GM12878 (cell line): ENCODE data around the gene MMP24. TPM values are rescaled to one million over a fixed set of nuclear protein-coding genes. Genes with fewer than 3 reads are reported as not detected.

Experiments used
- ATAC-seq: fragments of 200-7000 bp; cut with Tn5 transposase; 3 replicates; pipeline ENCODE4 v1.9.1; 2020; ENCODE audit warnings: mild to moderate bottlenecking, moderate library complexity
- BruUV-seq: library from RNA; stranded (reverse); fragments of 400-500 nt; replicated peaks from 2 replicates; lab custom pipeline; 2021; lab: Mats Ljungman, UMichigan
- CTCF ChIA-PET: fragments of 300-600 bp; sonication (Branson Sonifier 250); formaldehyde crosslinking; extraction: SDS; loops from one replicate; lab custom pipeline; 2021; ENCODE audit warnings: inconsistent platforms; lab: Yijun Ruan, JAX
- POLR2A ChIA-PET: fragments of 350-600 bp; formaldehyde crosslinking; extraction: SDS; loops from one replicate; lab custom pipeline; 2021; ENCODE audit warnings: inconsistent platforms; lab: Charles Lee
- RAD21 ChIA-PET: fragments of 300-600 bp; sonication (Branson Sonifier 250); formaldehyde crosslinking; loops from one replicate; lab custom pipeline; 2023; ENCODE audit warnings: antibody characterized with exemption; ENCODE audit not compliant: unreplicated experiment; lab: Charles Lee
- SMC1A ChIA-PET: fragments of 300-600 bp; sonication (Branson Sonifier 250); formaldehyde crosslinking; loops from one replicate; lab custom pipeline; 2023; ENCODE audit not compliant: unreplicated experiment, uncharacterized antibody; lab: Charles Lee
- DNase-seq: peaks from one replicate; pipeline ENCODE4 v3.0.0-alpha.2; 2011; ENCODE audit warnings: low read depth, low spot score
- FAIRE-seq: peaks from 3 replicates; lab custom pipeline; 2011; peaks lifted over from hg19 to GRCh38; lab: Jason Lieb, UNC
- H2AFZ ChIP-seq: 2 replicates; pipeline ENCODE4 v1.6.0; 2011; ENCODE audit warnings: low read depth, low read length, control low read depth; ENCODE audit not compliant: control insufficient read depth
- H3K27ac ChIP-seq: 2 replicates; pipeline ENCODE4 v1.5.1; 2011; ENCODE audit warnings: control low read depth; ENCODE audit not compliant: control insufficient read depth, insufficient read depth
- H3K27me3 ChIP-seq, 2 experiments: replicated peaks in 1 of 2; 2 replicates each; pipeline versions ENCODE4 v1.6.0 to v1.6.1; 2011; ENCODE audit warnings: low read length in 1 of 2; ENCODE audit not compliant: control insufficient read depth in 2 of 2, insufficient read depth in 2 of 2
- H3K36me3 ChIP-seq, 2 experiments: 2 replicates each; pipeline ENCODE4 v1.5.1; 2011; ENCODE audit warnings: low read length in 1 of 2; ENCODE audit not compliant: control insufficient read depth in 2 of 2, insufficient read depth in 2 of 2
- H3K4me1 ChIP-seq: 2 replicates; pipeline ENCODE4 v1.6.1; 2011; ENCODE audit warnings: mild to moderate bottlenecking, low read length, moderate library complexity, mixed read lengths; ENCODE audit not compliant: control insufficient read depth, insufficient read depth
- H3K4me2 ChIP-seq: 2 replicates; pipeline ENCODE4 v1.6.0; 2011; ENCODE audit warnings: control low read depth; ENCODE audit not compliant: control insufficient read depth, insufficient read depth
- H3K4me3 ChIP-seq: fragments of 200-600 bp; sonication (generic); 2 replicates; pipeline ENCODE4 v1.5.1; 2016
- H3K79me2 ChIP-seq: 2 replicates; pipeline ENCODE4 v1.6.0; 2011; ENCODE audit warnings: low read length; ENCODE audit not compliant: control insufficient read depth, insufficient read depth
- H3K9ac ChIP-seq: 2 replicates; pipeline ENCODE4 v1.8.0; 2011; ENCODE audit warnings: low read length, control low read depth, mixed read lengths; ENCODE audit not compliant: control insufficient read depth, insufficient read depth
- H3K9me3 ChIP-seq: replicated peaks from 3 replicates; pipeline ENCODE4 v1.5.1; 2011; ENCODE audit warnings: mild to moderate bottlenecking, low read length; ENCODE audit not compliant: control insufficient read depth, insufficient read depth
- H4K20me1 ChIP-seq: 2 replicates; pipeline ENCODE4 v1.6.0; 2011; ENCODE audit not compliant: control insufficient read depth, insufficient read depth
- CBX5 ChIP-seq: sonication (generic); IDR thresholded peaks from 2 replicates; pipeline ENCODE4 v1.6.1; 2016; ENCODE audit warnings: low read depth, moderate library complexity, mild to moderate bottlenecking, inconsistent platforms
- CEBPZ ChIP-seq: fragments of 150-350 bp; IDR thresholded peaks from 2 replicates; pipeline ENCODE4 v1.6.1; 2016; ENCODE audit warnings: low read depth, low read length
- CHD4 ChIP-seq: fragments of 200-600 bp; sonication (generic); IDR thresholded peaks from 2 replicates; pipeline ENCODE4 v1.6.1; 2016; ENCODE audit warnings: mild to moderate bottlenecking
- ELK1 ChIP-seq: IDR thresholded peaks from 2 replicates; pipeline ENCODE4 v1.6.1; 2012; ENCODE audit warnings: low read depth, low read length, improper control_type of control experiment
- HDGF ChIP-seq: fragments of 450-650 bp; IDR thresholded peaks from 2 replicates; pipeline ENCODE4 v1.6.1; 2016; ENCODE audit warnings: antibody characterized with exemption
- MEF2A ChIP-seq: IDR thresholded peaks from 2 replicates; pipeline ENCODE4 v1.6.1; 2011; ENCODE audit warnings: low read depth, mild to moderate bottlenecking, low read length, moderate library complexity; ENCODE audit not compliant: insufficient read depth
- MEF2B ChIP-seq: fragments of 450-650 bp; IDR thresholded peaks from 2 replicates; pipeline ENCODE4 v1.6.1; 2018; ENCODE audit warnings: mild to moderate bottlenecking, moderate library complexity; ENCODE audit not compliant: partially characterized antibody, poor library complexity, severe bottlenecking
- MTA3 ChIP-seq: IDR thresholded peaks from 2 replicates; pipeline ENCODE4 v1.6.1; 2012; ENCODE audit warnings: low read length, inconsistent platforms, borderline replicate concordance
- RFX5 ChIP-seq: IDR thresholded peaks from 2 replicates; pipeline ENCODE4 v1.6.1; 2011; ENCODE audit warnings: low read depth, low read length, improper control_type of control experiment
- SREBF2 ChIP-seq: IDR thresholded peaks from 2 replicates; pipeline ENCODE4 v1.6.1; 2012; ENCODE audit warnings: mild to moderate bottlenecking, low read length
- ZBTB11 ChIP-seq: fragments of 450-650 bp; formaldehyde crosslinking; IDR thresholded peaks from 2 replicates; pipeline ENCODE4 v1.5.0; 2022; ENCODE audit warnings: mild to moderate bottlenecking, missing genetic modification characterization
- ZBTB4 ChIP-seq: fragments of 450-650 bp; formaldehyde crosslinking; IDR thresholded peaks from 2 replicates; pipeline ENCODE4 v1.4.0; 2022; ENCODE audit warnings: mild to moderate bottlenecking, moderate library complexity
- WGBS: methylation state at CpG from one replicate; pipeline ENCODE4 v1.1.6; 2016; ENCODE audit warnings: low lambda C conversion rate; ENCODE audit not compliant: insufficient replicate concordance, insufficient coverage; ENCODE audit errors: missing lambda C conversion rate; 5-methylcytosine and 5-hydroxymethylcytosine counted together
- in situ Hi-C: fragments of 300-500 bp; cut with MboI; formaldehyde crosslinking; loops from 9 replicates; pipeline ENCODE4 v1.14.3; 2018; ENCODE audit warnings: mixed read lengths
- intact Hi-C: fragments of 100-400 bp; cut with micrococcal nuclease; formaldehyde crosslinking; loops from one replicate; pipeline ENCODE4 v1.14.2; 2022; ENCODE audit not compliant: unreplicated experiment
- polyA plus RNA-seq, 11 experiments: library from polyadenylated mRNA; depleted of rRNA in 4 of 11; unstranded in 6 of 11; stranded (reverse) in 5 of 11; fragments of >200 nt; fragmentation: Nextera tagmentation in 4 of 11; fragmentation: Illumina TruSeq in 1 of 11; extraction: Ambion mirVana in 4 of 11; extraction: Trizol in 1 of 11; gene quantifications; 1 replicate in 1 of 11; 2 replicates in 10 of 11; pipeline versions ENCODE4 v1.2.1 to v1.2.3, GENCODE V29; 2011 to 2016; ENCODE audit warnings: inconsistent platforms in 2 of 11, missing spikeins in 2 of 11, low read depth in 1 of 11
- total RNA-seq, 4 experiments: library from RNA; depleted of rRNA in 3 of 4; stranded (reverse); fragments of >200 nt in 3 of 4; fragmentation: Illumina TruSeq in 1 of 4; extraction: Trizol in 1 of 4; gene quantifications; 2 replicates each; pipeline versions ENCODE4 v1.2.1 to v1.2.3, GENCODE V29; 2013 to 2021

The MMP24 gene
- total and polyA plus RNA-seq, 10 of the 15 experiments (the other 5 are each of a cell fraction or from before 2014, with no cell fraction given) = 0.01 to 0.11 (median 0.04) TPM; not detected in 5

GRCh38 chr20:35180266-35180665 is 46.2 kb upstream of the MMP24 start:
- intact Hi-C loops (no loop called here), in situ Hi-C loops (no loop called here)
- RAD21 ChIA-PET = no interaction called here
- Histone ChIP-seq H3K4me3 (no peak overlapping the region), H3K27ac (no peak overlapping the region), H3K9me3 (no peaks in the 10 kb centered on the region), H3K4me2 (no peak overlapping the region), H3K79me2 (no peaks in the 10 kb centered on the region), H4K20me1 (no peaks in the 10 kb centered on the region), H3K36me3 (no peaks in the 10 kb centered on the region), H3K9ac (no peak overlapping the region), H2AFZ (no peak overlapping the region), H3K27me3 (no peaks in the 10 kb centered on the region), H3K4me1 (no peaks in the 10 kb centered on the region)
- no peak for ATAC-seq
- POLR2A ChIA-PET = interaction anchor here (0.6 kb wide), 1 partner anchor 13 kb away, joined by 3 read pairs; no protein-coding TSS in a partner anchor
- no TSS peak for BruUV-seq
- SMC1A ChIA-PET = interaction anchor here (1.2 kb wide), 1 partner anchor 276 kb away, joined by 3 read pairs; no protein-coding TSS in a partner anchor
- FAIRE-seq = no peak
- CTCF ChIA-PET = interaction anchor here (0.5 to 1.4 kb wide), 2 partner anchors 11 to 24 kb away, joined by 3 to 4 read pairs; no protein-coding TSS in a partner anchor
- DNase-seq = no peak
- WGBS = 75% methylated on average over 5 of the region's 5 CpGs
- TF ChIP-seq MEF2B (no peak), ZBTB11 (CRISPR knock-in tag) (no peak), CEBPZ (no peak), RFX5 (no peak), CBX5 (no peak), HDGF (no peak), ELK1 (no peak), ZBTB4 (CRISPR knock-in tag) (no peak), SREBF2 (no peak), MTA3 (no peak), CHD4 (no peak), MEF2A (no peak)
